Colonic mucosa (tissue), 4 donors: Measurements from ENCODE around the gene GALNT9. TPM values are rescaled to one million over a fixed set of nuclear protein-coding genes. Genes with fewer than 3 reads are reported as not detected.
"Not testable (repeated sequence)": the region's sequence is repeated elsewhere in the genome, so short reads cannot be mapped to it uniquely, and the experiment has no call there.

Source experiments
- DNase-seq: peaks from one replicate; pipeline ENCODE4 v3.0.0-alpha.2; 2020
- H3K27ac ChIP-seq: fragments of 200-600 bp; one replicate; pipeline ENCODE4 v1.8.0; 2021
- H3K27me3 ChIP-seq: fragments of 200-600 bp; one replicate; pipeline ENCODE4 v1.8.0; 2021
- H3K36me3 ChIP-seq: fragments of 200-600 bp; one replicate; pipeline ENCODE4 v1.8.0; 2021
- H3K4me1 ChIP-seq: fragments of 200-600 bp; one replicate; pipeline ENCODE4 v1.8.0; 2021; ENCODE audit warnings: mild to moderate bottlenecking
- H3K4me3 ChIP-seq: fragments of 200-600 bp; one replicate; pipeline ENCODE4 v1.8.0; 2021
- H3K9ac ChIP-seq, 2 donors: one replicate each; pipeline ENCODE4 v1.7.0; 2013; ENCODE audit warnings: control low read depth in 2 of 2, low read depth in 2 of 2, low read length in 2 of 2
- H3K9me3 ChIP-seq: fragments of 200-600 bp; one replicate; pipeline ENCODE4 v1.8.0; 2021
- CTCF ChIP-seq: fragments of 200-600 bp; IDR thresholded peaks from one replicate; pipeline ENCODE4 v1.8.0; 2022; ENCODE audit warnings: antibody characterized with exemption, mild to moderate bottlenecking
- intact Hi-C: fragments of 100-400 bp; cut with DNase I; formaldehyde crosslinking; loops from one replicate; pipeline ENCODE4 v1.14.1; 2022
- total RNA-seq, 2 donors: library from RNA; stranded (reverse); fragmentation: NEBNext Ultra II Directional in 1 of 2; extraction: Animal tissue kit (Norgen Biotek cat#: 25700) in 1 of 2; gene quantifications; one replicate each; pipeline ENCODE4 v1.2.1, GENCODE V29; 2021
- donor health status: healthy.
- donor health status: DM: no; HTN: no; CAD: no.
- donor health status: DM: no; HTN: no; CAD: no.

GALNT9 gene
- total RNA-seq, 2 donors from 2014 or later, result 0.45 TPM; not detected in 1

DNA sequence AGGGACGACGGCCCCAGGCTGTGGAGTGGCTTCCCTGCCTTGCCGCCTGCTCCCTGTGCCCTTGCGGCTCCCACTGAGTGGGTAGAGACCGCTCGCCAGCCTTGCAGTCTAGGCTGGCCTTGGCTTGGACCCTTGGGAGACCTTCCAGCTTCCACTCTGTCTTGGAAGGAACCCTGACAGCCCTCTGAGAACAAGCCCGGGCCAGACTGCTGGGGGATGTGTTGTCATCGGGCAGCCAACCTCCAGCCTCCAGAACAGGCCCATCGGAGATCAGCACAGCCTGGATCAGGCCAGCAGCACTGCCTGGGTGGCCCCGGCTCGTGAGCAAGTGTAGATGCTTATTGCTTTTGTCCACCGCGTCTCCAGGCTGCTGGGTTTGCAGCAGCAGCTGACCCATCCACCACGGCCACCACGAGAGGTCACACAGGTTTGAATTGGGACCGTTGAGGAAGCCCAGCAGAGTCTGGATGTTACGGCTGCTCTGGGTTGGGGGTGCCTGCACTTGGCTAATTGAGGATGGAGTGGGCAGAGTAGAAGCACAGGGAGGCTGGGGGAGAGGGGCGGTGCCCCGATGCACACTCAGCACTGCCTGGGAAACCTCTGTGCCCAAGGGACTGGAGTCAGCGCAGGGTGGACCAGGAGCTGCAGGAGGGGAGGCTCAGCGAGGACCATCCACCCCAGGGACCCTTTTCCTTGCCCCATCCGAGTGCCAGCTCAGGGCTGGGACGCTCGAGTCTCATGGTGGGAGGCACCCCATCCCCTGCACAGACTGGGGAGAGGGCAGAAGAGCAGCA is 129.7 kb downstream of the GALNT9 start:
- peaks cover 5% of the 10 kb centered on the region for H3K27me3 ChIP-seq
- no peak overlapping the region for H3K9ac ChIP-seq
- no peak overlapping the region for H3K27ac ChIP-seq
- DNase-seq, result no peak
- H3K4me3 ChIP-seq, result no peak overlapping the region
- intact Hi-C loops, result no loop called here
- no peaks in the 10 kb centered on the region for H3K4me1 ChIP-seq
- H3K9me3 ChIP-seq, result no peaks in the 10 kb centered on the region
- no peak for TF ChIP-seq CTCF
- no peaks in the 10 kb centered on the region for H3K36me3 ChIP-seq

GRCh38 chr12:132199101-132199500 is 130.3 kb downstream of the GALNT9 start:
- intact Hi-C loops, result no loop called here
- no peaks in the 10 kb centered on the region for H3K9me3 ChIP-seq
- no peak for TF ChIP-seq CTCF
- H3K27ac ChIP-seq, result no peak overlapping the region
- no peak for DNase-seq
- H3K27me3 ChIP-seq, result no peaks in the 10 kb centered on the region
- no peaks in the 10 kb centered on the region for H3K36me3 ChIP-seq
- H3K4me1 ChIP-seq, result no peaks in the 10 kb centered on the region
- no peak overlapping the region for H3K9ac ChIP-seq
- no peak overlapping the region for H3K4me3 ChIP-seq

GRCh38 chr12:132197581-132198354 is 131.6 kb downstream of the GALNT9 start:
- Histone ChIP-seq H3K4me1 (no peaks in the 10 kb centered on the region), H3K27ac (no peak overlapping the region), H3K4me3 (no peak overlapping the region), H3K9me3 (no peaks in the 10 kb centered on the region), H3K36me3 (no peaks in the 10 kb centered on the region), H3K9ac (no peak overlapping the region), H3K27me3 (no peaks in the 10 kb centered on the region)
- intact Hi-C loops, result no loop called here
- no peak for TF ChIP-seq CTCF
- DNase-seq, result no peak

DNA sequence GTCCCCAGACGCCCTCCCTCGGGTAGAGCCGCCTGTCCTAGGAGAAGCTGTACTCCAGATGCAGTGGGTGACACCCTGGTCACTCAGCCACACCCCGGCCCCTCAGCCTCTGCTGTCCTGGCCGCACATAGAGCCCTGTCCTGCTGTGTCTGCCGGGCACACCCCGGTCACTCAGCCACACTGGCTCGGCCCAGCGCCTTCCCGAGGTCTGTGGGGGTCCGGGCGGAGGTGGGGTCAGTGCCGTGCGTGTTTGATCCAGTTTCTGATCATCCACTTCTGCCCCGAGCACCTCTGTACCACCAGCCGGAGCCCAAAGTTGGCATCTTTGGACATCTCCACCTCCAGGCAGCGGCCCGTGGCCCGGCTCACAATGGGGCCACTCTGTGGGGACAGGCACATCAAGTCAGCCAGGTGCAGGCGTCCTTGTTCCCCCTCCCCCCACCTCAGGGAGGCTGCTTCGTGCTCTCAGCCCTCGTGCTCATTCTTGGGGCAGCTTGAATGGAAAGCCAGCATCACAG is 132.5 kb downstream of the GALNT9 start:
- H3K27ac ChIP-seq, result no peak overlapping the region
- no peak for DNase-seq
- no peak overlapping the region for H3K9ac ChIP-seq
- intact Hi-C loops, result no loop called here
- no peaks in the 10 kb centered on the region for H3K4me1 ChIP-seq
- no peaks in the 10 kb centered on the region for H3K27me3 ChIP-seq
- H3K4me3 ChIP-seq, result no peak overlapping the region
- H3K36me3 ChIP-seq, result no peaks in the 10 kb centered on the region
- H3K9me3 ChIP-seq, result no peaks in the 10 kb centered on the region
- TF ChIP-seq CTCF, result no peak

DNA sequence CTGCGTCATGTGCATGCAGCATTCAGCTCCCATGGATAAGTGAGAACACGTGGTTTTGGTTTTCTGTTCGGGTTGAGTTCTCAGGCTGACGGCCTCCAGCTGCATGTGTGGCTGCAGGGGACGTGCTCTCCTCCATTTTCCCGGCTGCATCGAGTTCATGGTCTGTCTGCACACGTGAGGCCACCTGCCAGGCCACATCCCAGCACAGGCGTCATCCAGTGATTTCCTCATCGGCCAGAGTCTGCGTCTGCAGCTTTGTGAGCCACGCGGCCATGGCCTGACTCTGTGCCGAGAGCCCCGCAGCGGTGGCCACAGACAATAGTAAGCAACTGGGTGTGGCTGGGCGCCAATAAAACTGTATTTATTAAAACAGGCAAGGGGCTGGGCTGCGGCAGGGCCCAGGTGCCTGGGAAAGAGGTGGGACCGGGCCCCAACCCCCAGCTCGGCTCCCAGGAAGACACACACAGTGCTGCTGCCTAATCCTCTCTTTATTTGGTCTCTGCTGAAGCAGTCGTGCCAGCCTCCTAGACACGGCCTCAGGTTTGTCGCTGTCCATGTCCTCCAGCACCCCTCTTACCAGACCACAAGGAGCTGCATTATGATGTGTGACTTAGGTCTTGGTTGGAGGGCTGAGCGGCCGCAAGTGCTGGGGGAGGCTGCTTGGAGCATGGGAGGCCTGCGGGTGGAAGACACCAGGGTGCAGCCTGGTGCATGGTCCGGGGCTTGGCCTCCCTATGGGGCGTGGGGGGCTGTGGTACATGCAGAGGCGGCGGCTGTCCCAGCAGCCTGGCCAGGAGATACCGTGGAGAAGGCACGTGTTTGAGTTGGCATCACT is 133.1 kb downstream of the GALNT9 start:
- Histone ChIP-seq H3K4me1 (no peaks in the 10 kb centered on the region), H3K27me3 (no peaks in the 10 kb centered on the region), H3K4me3 (no peak overlapping the region), H3K27ac (no peak overlapping the region), H3K36me3 (no peaks in the 10 kb centered on the region), H3K9ac (no peak overlapping the region), H3K9me3 (no peaks in the 10 kb centered on the region)
- no peak for DNase-seq
- no peak for TF ChIP-seq CTCF
- intact Hi-C loops, result no loop called here

DNA sequence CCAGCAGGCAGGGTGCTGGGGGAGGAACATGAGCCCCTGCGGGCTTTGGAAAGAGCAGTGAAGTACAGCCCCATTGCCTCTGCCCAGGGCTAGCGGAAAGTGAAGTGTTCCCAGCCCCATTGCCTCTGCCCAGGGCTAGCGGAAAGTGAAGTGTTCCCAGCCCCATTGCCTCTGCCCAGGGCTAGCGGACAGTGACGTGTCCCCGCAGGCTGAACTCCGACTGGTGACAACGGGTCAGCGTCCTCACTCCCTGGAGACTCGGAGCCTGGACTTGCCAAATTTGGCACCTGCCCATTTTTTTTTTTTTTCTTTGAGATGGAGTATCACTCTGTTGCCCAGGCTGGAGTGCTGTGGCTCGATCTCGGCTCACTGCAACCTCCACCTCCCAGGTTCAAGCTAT is 134.1 kb downstream of the GALNT9 start:
- DNase-seq, intact Hi-C loops, H3K27me3 ChIP-seq, H3K9ac ChIP-seq, H3K36me3 ChIP-seq, H3K4me1 ChIP-seq, H3K27ac ChIP-seq, H3K9me3 ChIP-seq, H3K4me3 ChIP-seq: not testable (repeated sequence)
